Measurements from ENCODE around the gene TRIM61.

The TRIM61 gene

DNA sequence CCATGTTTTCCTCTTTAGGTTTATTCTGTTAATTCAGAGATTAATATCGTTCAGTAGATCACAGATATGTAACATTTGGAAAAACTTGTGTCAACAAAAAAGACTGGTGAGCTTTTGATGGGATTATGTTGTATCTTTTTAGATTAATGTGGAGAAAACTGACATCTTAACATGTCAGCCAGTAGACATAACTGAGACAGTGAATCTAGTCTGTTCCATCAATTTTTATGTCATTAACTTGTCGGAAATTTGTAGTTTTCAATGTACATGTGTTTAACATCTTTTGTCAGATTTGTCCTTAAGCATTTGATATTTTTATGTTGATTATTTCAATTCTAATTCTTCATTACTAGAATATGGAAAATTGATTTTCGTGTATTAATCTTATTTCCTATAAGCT lies 58.5 kb downstream of the TRIM61 start:
- no peak for DNase-seq (ENCODE audit: insufficient read length, low spot score)
- FAIRE-seq: no peak
